Stimulated activated CD8-positive, alpha-beta memory T cell treated with anti-CD3 and anti-CD28 coated beads, Interleukin-12 subunit alpha, Interleukin-12 subunit beta, amount 100 ng/mL, for 24 hours (primary cell): Measurements from ENCODE around the gene P2RY14.
A peak's percentile ranks its signal among the peaks of the same experiment; 100 is the strongest.

Experiments used
- DNase-seq: peaks from one replicate; pipeline ENCODE4 v3.0.0-alpha.2; 2020; ENCODE audit errors: extremely low read depth

P2RY14 gene

GRCh38 chr3:151216641-151217607 lies 61.4 kb downstream of the P2RY14 start:
- DNase-seq: no peak

GRCh38 chr3:151214459-151214858 lies 63.9 kb downstream of the P2RY14 start:
- no peak for DNase-seq

GRCh38 chr3:151213881-151214280 lies 64.5 kb downstream of the P2RY14 start:
- DNase-seq: no peak

GRCh38 chr3:151213151-151213550 lies 65.2 kb downstream of the P2RY14 start:
- no peak for DNase-seq

- DNase-seq: no peak
Measured at GRCh38 chr3:151210676-151211381, 67.5 kb downstream of the P2RY14 start.

GRCh38 chr3:151209654-151210053 lies 68.7 kb downstream of the P2RY14 start:
- no peak for DNase-seq

GRCh38 chr3:151206201-151206600 lies 72.1 kb downstream of the P2RY14 start:
- no peak for DNase-seq

- no peak for DNase-seq
Measured at GRCh38 chr3:151205482-151205881, 72.9 kb downstream of the P2RY14 start.

- no peak for DNase-seq
Measured at GRCh38 chr3:151204530-151205402, 73.6 kb downstream of the P2RY14 start.

- peak; percentile 26 for DNase-seq
Measured at GRCh38 chr3:151203051-151203420, 75.3 kb downstream of the P2RY14 start, which contains the start of gene GPR171. Gene GPR171 (minus strand): TSS chr3:151203216. CDS start chr3:151199386, 3,830 bp downstream.

- no peak for DNase-seq
Measured at GRCh38 chr3:151201051-151201730, 77.2 kb downstream of the P2RY14 start.

GRCh38 chr3:151200586-151200985 lies 77.8 kb downstream of the P2RY14 start:
- no peak for DNase-seq

GRCh38 chr3:151199554-151200438 lies 78.5 kb downstream of the P2RY14 start:
- no peak for DNase-seq

- no peak for DNase-seq
Measured at GRCh38 chr3:151198849-151199248, 79.5 kb downstream of the P2RY14 start.

GRCh38 chr3:151197981-151198767 lies 80.2 kb downstream of the P2RY14 start:
- DNase-seq: no peak

GRCh38 chr3:151197228-151197627 lies 81.1 kb downstream of the P2RY14 start:
- DNase-seq: no peak

- DNase-seq: no peak
Measured at GRCh38 chr3:151196434-151196833, 81.9 kb downstream of the P2RY14 start.

- DNase-seq: no peak
Measured at GRCh38 chr3:151195826-151196225, 82.5 kb downstream of the P2RY14 start.

- DNase-seq: no peak
Measured at GRCh38 chr3:151192545-151192944, 85.8 kb downstream of the P2RY14 start.
